HepG2 (cell line): ENCODE measurements around the gene CAMK1D. TPM values are rescaled to one million over a fixed set of nuclear protein-coding genes. Genes with fewer than 3 reads are reported as not detected.

Experiments used
- MXD4 ChIP-seq: IDR thresholded peaks from 2 replicates; pipeline ENCODE4 v1.6.1; 2016; ENCODE audit warnings: mild to moderate bottlenecking, missing biosample characterization, missing genetic modification reagents
- NFYC ChIP-seq: IDR thresholded peaks from 2 replicates; pipeline ENCODE4 v1.6.1; 2016; ENCODE audit warnings: missing genetic modification reagents, missing compliant biosample characterization
- POLR2A ChIP-seq, 2 experiments: IDR thresholded peaks; 2 replicates each; pipeline ENCODE4 v1.6.1; 2011; ENCODE audit warnings: low read depth in 2 of 2, low read length in 2 of 2, mild to moderate bottlenecking in 1 of 2, moderate library complexity in 1 of 2; ENCODE audit not compliant: insufficient read depth in 1 of 2
- ZBTB20 ChIP-seq: sonication (generic); formaldehyde crosslinking; IDR thresholded peaks from 2 replicates; pipeline ENCODE4 v1.8.1; 2023; ENCODE audit warnings: missing genetic modification reagents, low read depth, mild to moderate bottlenecking, borderline replicate concordance
- ZFP62 ChIP-seq: sonication (generic); formaldehyde crosslinking; IDR thresholded peaks from 2 replicates; pipeline ENCODE4 v1.4.0; 2020; ENCODE audit warnings: missing genetic modification reagents
- ZNF253 ChIP-seq: sonication (generic); formaldehyde crosslinking; IDR thresholded peaks from 2 replicates; pipeline ENCODE4 v1.8.0; 2022; ENCODE audit warnings: mild to moderate bottlenecking, missing genetic modification reagents, borderline replicate concordance
- ZNF572 ChIP-seq: sonication (generic); formaldehyde crosslinking; IDR thresholded peaks from 2 replicates; pipeline ENCODE4 v1.5.1; 2020; ENCODE audit warnings: mild to moderate bottlenecking, missing genetic modification reagents
- ZNF768 ChIP-seq: sonication (generic); formaldehyde crosslinking; IDR thresholded peaks from 2 replicates; pipeline ENCODE4 v1.4.0; 2020; ENCODE audit warnings: missing genetic modification reagents
- polyA plus RNA-seq, 8 experiments: library from polyadenylated mRNA; depleted of rRNA in 3 of 8; stranded (reverse) in 7 of 8; unstranded in 1 of 8; fragments of >200 nt; fragmentation: Illumina TruSeq in 4 of 8; extraction: Trizol in 4 of 8; gene quantifications; 2 replicates each; pipeline versions ENCODE4 v1.2.1 to v1.2.3, GENCODE V29; 2011 to 2016; ENCODE audit warnings: low read depth in 4 of 8, missing spikeins in 1 of 8, mixed read lengths in 1 of 8; ENCODE audit not compliant: insufficient read depth in 1 of 8
- total RNA-seq, 5 experiments: library from RNA; depleted of rRNA; stranded (reverse); fragments of >200 nt; fragmentation: Illumina TruSeq; extraction: Trizol; gene quantifications; 2 replicates each; pipeline ENCODE4 v1.2.3, GENCODE V29; 2016; ENCODE audit warnings: low read depth in 1 of 5
- TF ChIP-seq, protein P1 (sequence below): sonication (generic); formaldehyde crosslinking; IDR thresholded peaks from 2 replicates; pipeline ENCODE4 v1.5.1; 2020; ENCODE audit warnings: mild to moderate bottlenecking, missing genetic modification reagents, borderline replicate concordance
- TF ChIP-seq, protein P2 (sequence below): sonication (generic); formaldehyde crosslinking; IDR thresholded peaks from 2 replicates; pipeline ENCODE4 v1.4.0; 2020; ENCODE audit warnings: missing genetic modification reagents, mild to moderate bottlenecking, borderline replicate concordance

The CAMK1D gene
- total and polyA plus RNA-seq, 2 of the 13 experiments (the other 11 are each of a cell fraction or from before 2014, with no cell fraction given), result under 0.01 TPM; not detected in 1

DNA sequence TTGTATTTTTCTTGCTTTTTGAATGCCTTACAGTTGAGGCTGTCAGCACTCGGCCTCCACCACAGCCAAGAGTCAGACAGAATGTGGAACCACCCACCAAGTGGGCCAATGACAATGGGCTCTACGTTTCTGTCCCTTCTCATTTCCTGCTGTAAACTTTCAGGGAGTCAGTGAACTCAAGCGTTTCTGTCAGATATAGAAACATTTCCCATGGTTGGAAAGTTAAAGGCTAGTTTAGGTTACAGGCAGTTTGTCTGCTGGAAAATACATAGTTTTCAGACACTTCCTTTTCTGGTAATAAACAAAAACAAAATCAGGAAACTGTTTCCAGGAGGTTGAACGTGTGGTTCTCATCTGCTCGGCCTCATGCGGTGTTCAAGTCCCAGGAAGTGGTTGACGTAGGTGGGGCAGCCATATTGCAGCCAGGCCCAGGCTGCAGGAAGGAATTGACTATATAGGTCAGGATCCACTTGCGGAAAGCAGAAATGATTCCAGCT lies 245.1 kb downstream of the CAMK1D start (continued):
- TF ChIP-seq ZNF572 (no peak), ZNF768 (CRISPR knock-in tag) (no peak), NFYC (CRISPR knock-in tag) (no peak), POLR2A (IDR thresholded peaks at IDR 0.05; ENCODE audit: insufficient read depth in 1 of 2, low read depth in 2 of 2, low read length in 2 of 2) (no peak), ZNF253 (CRISPR knock-in tag) (no peak), MXD4 (CRISPR knock-in tag) (no peak), ZFP62 (CRISPR knock-in tag) (no peak), ZBTB20 (CRISPR knock-in tag) (no peak)
- TF ChIP-seq, protein P1, sequence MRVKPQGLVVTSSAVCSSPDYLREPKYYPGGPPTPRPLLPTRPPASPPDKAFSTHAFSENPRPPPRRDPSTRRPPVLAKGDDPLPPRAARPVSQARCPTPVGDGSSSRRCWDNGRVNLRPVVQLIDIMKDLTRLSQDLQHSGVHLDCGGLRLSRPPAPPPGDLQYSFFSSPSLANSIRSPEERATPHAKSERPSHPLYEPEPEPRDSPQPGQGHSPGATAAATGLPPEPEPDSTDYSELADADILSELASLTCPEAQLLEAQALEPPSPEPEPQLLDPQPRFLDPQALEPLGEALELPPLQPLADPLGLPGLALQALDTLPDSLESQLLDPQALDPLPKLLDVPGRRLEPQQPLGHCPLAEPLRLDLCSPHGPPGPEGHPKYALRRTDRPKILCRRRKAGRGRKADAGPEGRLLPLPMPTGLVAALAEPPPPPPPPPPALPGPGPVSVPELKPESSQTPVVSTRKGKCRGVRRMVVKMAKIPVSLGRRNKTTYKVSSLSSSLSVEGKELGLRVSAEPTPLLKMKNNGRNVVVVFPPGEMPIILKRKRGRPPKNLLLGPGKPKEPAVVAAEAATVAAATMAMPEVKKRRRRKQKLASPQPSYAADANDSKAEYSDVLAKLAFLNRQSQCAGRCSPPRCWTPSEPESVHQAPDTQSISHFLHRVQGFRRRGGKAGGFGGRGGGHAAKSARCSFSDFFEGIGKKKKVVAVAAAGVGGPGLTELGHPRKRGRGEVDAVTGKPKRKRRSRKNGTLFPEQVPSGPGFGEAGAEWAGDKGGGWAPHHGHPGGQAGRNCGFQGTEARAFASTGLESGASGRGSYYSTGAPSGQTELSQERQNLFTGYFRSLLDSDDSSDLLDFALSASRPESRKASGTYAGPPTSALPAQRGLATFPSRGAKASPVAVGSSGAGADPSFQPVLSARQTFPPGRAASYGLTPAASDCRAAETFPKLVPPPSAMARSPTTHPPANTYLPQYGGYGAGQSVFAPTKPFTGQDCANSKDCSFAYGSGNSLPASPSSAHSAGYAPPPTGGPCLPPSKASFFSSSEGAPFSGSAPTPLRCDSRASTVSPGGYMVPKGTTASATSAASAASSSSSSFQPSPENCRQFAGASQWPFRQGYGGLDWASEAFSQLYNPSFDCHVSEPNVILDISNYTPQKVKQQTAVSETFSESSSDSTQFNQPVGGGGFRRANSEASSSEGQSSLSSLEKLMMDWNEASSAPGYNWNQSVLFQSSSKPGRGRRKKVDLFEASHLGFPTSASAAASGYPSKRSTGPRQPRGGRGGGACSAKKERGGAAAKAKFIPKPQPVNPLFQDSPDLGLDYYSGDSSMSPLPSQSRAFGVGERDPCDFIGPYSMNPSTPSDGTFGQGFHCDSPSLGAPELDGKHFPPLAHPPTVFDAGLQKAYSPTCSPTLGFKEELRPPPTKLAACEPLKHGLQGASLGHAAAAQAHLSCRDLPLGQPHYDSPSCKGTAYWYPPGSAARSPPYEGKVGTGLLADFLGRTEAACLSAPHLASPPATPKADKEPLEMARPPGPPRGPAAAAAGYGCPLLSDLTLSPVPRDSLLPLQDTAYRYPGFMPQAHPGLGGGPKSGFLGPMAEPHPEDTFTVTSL (CRISPR knock-in tag), result no peak
- TF ChIP-seq, protein P2, sequence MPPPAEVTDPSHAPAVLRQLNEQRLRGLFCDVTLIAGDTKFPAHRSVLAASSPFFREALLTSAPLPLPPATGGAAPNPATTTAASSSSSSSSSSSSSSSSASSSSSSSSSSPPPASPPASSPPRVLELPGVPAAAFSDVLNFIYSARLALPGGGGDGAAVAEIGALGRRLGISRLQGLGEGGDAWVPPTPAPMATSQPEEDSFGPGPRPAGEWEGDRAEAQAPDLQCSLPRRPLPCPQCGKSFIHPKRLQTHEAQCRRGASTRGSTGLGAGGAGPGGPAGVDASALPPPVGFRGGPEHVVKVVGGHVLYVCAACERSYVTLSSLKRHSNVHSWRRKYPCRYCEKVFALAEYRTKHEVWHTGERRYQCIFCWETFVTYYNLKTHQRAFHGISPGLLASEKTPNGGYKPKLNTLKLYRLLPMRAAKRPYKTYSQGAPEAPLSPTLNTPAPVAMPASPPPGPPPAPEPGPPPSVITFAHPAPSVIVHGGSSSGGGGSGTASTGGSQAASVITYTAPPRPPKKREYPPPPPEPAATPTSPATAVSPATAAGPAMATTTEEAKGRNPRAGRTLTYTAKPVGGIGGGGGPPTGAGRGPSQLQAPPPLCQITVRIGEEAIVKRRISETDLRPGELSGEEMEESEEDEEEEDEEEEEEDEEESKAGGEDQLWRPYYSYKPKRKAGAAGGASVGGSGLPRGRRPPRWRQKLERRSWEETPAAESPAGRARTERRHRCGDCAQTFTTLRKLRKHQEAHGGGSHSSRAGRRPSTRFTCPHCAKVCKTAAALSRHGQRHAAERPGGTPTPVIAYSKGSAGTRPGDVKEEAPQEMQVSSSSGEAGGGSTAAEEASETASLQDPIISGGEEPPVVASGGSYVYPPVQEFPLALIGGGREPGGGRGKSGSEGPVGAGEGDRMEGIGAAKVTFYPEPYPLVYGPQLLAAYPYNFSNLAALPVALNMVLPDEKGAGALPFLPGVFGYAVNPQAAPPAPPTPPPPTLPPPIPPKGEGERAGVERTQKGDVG, result no peak
